K562 (cell line): Measurements from ENCODE around the gene GALNT15. TPM values are rescaled to one million over a fixed set of nuclear protein-coding genes. Genes with fewer than 3 reads are reported as not detected.

Experiments used
- ADNP ChIP-seq: fragments of 200-800 bp; sonication (Bioruptor generic); IDR thresholded peaks from 2 replicates; pipeline ENCODE4 v1.6.1; 2016; ENCODE audit warnings: missing genetic modification characterization, missing compliant biosample characterization
- CHD7 ChIP-seq: fragments of 200-600 bp; sonication (generic); IDR thresholded peaks from one replicate; pipeline ENCODE4 v1.6.1; 2012; ENCODE audit warnings: mild to moderate bottlenecking, low read depth, low read length, inconsistent platforms
- CREB5 ChIP-seq: fragments of 250-450 bp; sonication (Bioruptor Pico); IDR thresholded peaks from 2 replicates; pipeline ENCODE4 v1.5.0; 2020; ENCODE audit warnings: mild to moderate bottlenecking
- FOXJ3 ChIP-seq: sonication (generic); formaldehyde crosslinking; IDR thresholded peaks from 2 replicates; pipeline ENCODE4 v1.4.0; 2020; ENCODE audit warnings: mild to moderate bottlenecking, missing genetic modification reagents
- NFATC3 ChIP-seq: fragments of 450-650 bp; IDR thresholded peaks from 2 replicates; pipeline ENCODE4 v1.6.1; 2017; ENCODE audit warnings: mild to moderate bottlenecking
- RHOXF2B ChIP-seq: fragments of 250-450 bp; sonication (Bioruptor Pico); conservative IDR thresholded peaks from 2 replicates; pipeline ENCODE4 v1.5.1; 2021
- SMAD4 ChIP-seq: fragments of 250-450 bp; sonication (Bioruptor Pico); conservative IDR thresholded peaks from 2 replicates; pipeline ENCODE4 v1.8.0; 2021; ENCODE audit warnings: inconsistent platforms, mild to moderate bottlenecking, moderate library complexity
- STAG1 ChIP-seq: sonication (generic); formaldehyde crosslinking; IDR thresholded peaks from 2 replicates; pipeline ENCODE4 v1.5.0; 2020; ENCODE audit warnings: missing genetic modification reagents, borderline replicate concordance
- ZBTB1 ChIP-seq: sonication (generic); formaldehyde crosslinking; IDR thresholded peaks from 2 replicates; pipeline ENCODE4 v1.8.1; 2023; ENCODE audit warnings: missing genetic modification reagents, low read depth, mild to moderate bottlenecking, borderline replicate concordance
- ZNF696 ChIP-seq: fragments of 250-450 bp; sonication (Bioruptor Pico); conservative IDR thresholded peaks from 2 replicates; pipeline ENCODE4 v1.4.0; 2020; ENCODE audit warnings: mild to moderate bottlenecking, moderate library complexity
- polyA plus RNA-seq, 8 experiments: library from polyadenylated mRNA; depleted of rRNA in 4 of 8; stranded (reverse) in 5 of 8; unstranded in 3 of 8; fragments of >200 nt; fragmentation: Nextera tagmentation in 2 of 8; fragmentation: Illumina TruSeq in 1 of 8; extraction: Ambion mirVana in 2 of 8; extraction: Trizol in 1 of 8; gene quantifications; 2 replicates each; pipeline versions ENCODE4 v1.2.1 to v1.2.3, GENCODE V29; 2011 to 2014; ENCODE audit warnings: inconsistent platforms in 1 of 8, missing spikeins in 1 of 8
- total RNA-seq, 7 experiments: library from RNA; depleted of rRNA in 6 of 7; stranded (reverse); fragments of >200 nt in 6 of 7; fragmentation: Illumina TruSeq in 2 of 7; extraction: Trizol in 2 of 7; gene quantifications; 2 replicates each; pipeline versions ENCODE4 v1.2.1 to v1.2.3, GENCODE V29; 2011 to 2021; ENCODE audit warnings: low replicate concordance in 1 of 7

The GALNT15 gene
- total and polyA plus RNA-seq, 9 of the 15 experiments (the other 6 are each of a cell fraction or from before 2014, with no cell fraction given) = not detected

GRCh38 chr3:16189201-16189600 is 14.7 kb downstream of the GALNT15 start (continued):
- TF ChIP-seq CHD7 = no peak
- no peak for TF ChIP-seq ZNF696
- no peak for TF ChIP-seq RHOXF2B (CRISPR knock-in tag)
- no peak for TF ChIP-seq NFATC3
- no peak for TF ChIP-seq ZBTB1 (CRISPR knock-in tag)
- no peak for TF ChIP-seq STAG1 (CRISPR knock-in tag)
- no peak for TF ChIP-seq CREB5 (CRISPR knock-in tag)
- no peak for TF ChIP-seq SMAD4
- TF ChIP-seq FOXJ3 = no peak
- no peak for TF ChIP-seq ADNP (tag)
